ENCODE data around the gene LTB4R.

- no peak for TF ChIP-seq POLR2A (IDR thresholded peaks at IDR 0.05; ENCODE audit: low read length)
- TF ChIP-seq GATA1 (IDR thresholded peaks at IDR 0.05; ENCODE audit: low read depth, low read length), result no peak
Observed at GRCh38 chr14:24284501-24285035, 26.7 kb upstream of the LTB4R start.
